Placental pericyte (primary cell): ENCODE results near the gene ASCL5. TPM values are rescaled to one million over a fixed set of nuclear protein-coding genes. Genes with fewer than 3 reads are reported as not detected.

Experiments used
- total RNA-seq: library from RNA; depleted of rRNA; stranded (reverse); fragments of >200 nt; gene quantifications from 2 replicates; pipeline ENCODE4 v1.2.3, GENCODE V29; 2012

ASCL5 gene, protein sequence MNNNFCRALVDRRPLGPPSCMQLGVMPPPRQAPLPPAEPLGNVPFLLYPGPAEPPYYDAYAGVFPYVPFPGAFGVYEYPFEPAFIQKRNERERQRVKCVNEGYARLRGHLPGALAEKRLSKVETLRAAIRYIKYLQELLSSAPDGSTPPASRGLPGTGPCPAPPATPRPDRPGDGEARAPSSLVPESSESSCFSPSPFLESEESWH
- not detected in 2 replicates for total RNA-seq

DNA sequence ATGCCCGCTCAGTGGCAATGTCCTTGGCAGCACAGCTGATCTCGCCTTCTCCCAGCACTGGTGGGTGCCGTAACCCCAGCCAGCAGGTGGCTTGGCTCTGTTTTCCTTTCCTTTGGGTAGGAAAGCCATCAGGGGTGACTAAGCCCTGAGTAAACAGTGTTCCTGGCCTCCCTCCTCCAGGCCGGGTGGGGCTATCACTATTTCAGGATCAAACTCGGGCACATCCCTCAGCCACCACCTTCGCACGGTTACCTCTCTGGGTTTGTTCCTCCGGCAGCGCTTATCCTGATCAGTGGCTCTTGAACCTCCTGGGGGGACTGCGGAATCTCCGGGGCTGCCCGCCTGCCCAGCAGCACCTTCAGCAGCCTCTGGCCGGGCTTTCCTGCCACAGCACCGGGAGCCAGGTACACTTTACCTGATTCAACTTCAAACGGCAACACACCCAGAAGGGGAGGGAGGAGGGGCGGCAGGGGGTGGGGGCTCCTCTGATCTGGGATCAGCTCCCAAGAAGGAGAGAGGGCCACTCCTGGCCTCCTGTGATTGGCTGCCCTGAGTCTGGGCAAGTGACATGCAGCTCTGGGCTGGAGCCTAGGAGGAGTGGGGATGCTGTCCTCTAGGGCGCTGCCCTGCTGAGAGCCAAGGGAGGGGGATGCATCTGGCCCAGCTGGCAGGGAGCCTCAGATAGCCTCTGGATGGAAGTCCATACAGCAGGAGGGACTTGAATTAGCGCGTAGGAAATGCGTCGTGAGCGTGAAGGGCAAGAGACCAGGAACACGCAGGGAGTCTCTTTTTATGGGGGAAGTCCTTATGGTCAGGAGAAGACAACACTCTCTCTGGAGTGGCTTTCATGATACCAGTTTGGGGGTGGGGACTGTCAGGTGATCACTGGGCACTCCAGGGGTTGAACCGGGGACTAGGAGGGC, at the start of gene ASCL5:
Gene ASCL5 (minus strand): TSS at position 353 of the 923 bp plus-strand sequence. CDS start 11,812 bp downstream, outside the sequence.

DNA sequence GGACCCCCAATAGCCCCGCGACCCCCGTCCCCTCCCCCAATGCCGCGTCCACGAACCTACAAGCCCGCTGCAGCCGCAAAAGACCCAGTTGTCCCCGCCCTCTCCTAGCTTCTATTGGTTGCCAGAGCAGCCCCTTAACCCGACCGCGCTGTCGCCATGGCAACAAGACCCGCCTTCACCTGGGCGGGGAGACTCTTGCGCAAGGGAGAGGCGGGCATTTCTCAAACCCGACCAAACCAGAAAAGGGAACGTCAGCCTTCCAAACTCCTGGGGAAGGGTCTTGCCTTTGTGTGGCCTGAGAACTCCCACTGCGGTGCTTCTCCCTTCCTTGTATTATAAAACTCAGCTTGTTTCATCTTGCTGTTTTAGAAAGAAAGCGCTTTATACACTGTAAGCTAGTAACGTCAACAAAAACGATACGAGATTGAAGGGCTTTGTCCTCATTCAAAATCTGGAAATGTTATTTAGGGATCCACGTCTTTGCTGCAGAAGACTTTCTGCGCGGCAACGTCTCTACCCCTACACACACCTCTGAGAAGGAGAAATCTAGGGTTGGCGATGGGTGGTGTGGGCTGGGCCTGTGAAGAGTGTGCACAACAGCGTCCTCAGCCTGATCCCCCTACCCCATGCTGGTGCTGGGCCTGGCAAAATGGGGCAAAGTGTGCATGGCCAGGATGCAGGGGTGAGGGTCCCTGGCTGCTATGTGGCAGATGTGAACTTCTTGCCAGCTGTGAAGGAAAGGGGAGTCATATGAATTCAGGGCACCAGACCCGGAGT, 27.6 kb upstream of the ASCL5 start, which contains the start of gene TMEM9:
Gene TMEM9 (minus strand): TSS at position 86 of the 777 bp plus-strand sequence. CDS start 551 bp downstream, outside the sequence.

DNA sequence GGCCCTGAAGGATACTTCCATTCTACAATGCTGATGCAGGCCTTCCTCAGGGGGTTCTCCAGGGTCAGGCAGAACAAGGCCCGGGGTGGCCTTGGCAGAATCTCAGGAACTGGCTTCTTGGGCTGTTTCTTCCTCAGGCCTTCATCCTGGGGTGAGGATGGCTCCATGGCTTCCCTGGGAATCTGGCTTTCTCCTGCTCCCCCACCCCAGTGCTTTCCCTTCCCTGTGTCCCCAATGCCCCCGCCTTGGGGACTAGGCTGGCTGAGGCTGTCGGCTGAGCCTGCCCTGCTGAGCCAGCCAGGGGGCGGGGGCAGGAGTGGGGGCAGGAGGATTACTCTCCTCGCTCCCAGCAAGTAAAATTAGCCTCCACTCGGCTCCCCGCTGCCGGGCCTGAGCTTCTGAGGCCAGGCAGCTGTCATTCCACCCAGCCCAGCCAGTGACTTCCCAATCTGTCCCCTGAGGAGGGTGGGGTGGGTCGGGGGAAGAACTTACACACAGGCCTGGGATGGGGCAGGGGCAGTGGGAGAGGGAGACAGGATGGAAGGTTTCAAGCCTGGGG, 14.7 kb downstream of the ASCL5 start, which contains the start of gene CACNA1S:
Gene CACNA1S (minus strand): TSS at position 254 of the 559 bp plus-strand sequence. CDS start 87 bp downstream, at position 167.

Other genes starting within 250 kb of the ASCL5 start
- gene INAVA, start 232.3 kb downstream of the ASCL5 start, total RNA-seq: 0.14 and 0.44 TPM in 2 replicates
- 0.22 and 0.29 TPM in 2 replicates for gene KIF21B, start 103.5 kb downstream of the ASCL5 start, total RNA-seq
- gene CACNA1S, start 14.8 kb downstream of the ASCL5 start, total RNA-seq: not detected in 2 replicates
- gene TMEM9, start 27.3 kb upstream of the ASCL5 start, total RNA-seq: 41.4 and 58.4 TPM in 2 replicates
- under 0.01 TPM in 2 replicates for gene IGFN1, start 63.6 kb upstream of the ASCL5 start, total RNA-seq
- gene PKP1, start 156.3 kb upstream of the ASCL5 start, total RNA-seq: under 0.01 and 0.14 TPM in 2 replicates